Effector memory CD4-positive, alpha-beta T cell (primary cell): ENCODE data around the gene EPB41L4A.

ENCODE experiments used
- DNase-seq, 3 donors: peaks; one replicate each; pipeline ENCODE4 v3.0.0-alpha.2; 2020
- H3K27ac ChIP-seq: 2 replicates; pipeline ENCODE4 v1.7.0; 2013; ENCODE audit warnings: mild to moderate bottlenecking, low read length, moderate library complexity; ENCODE audit not compliant: insufficient read depth, poor library complexity, severe bottlenecking
- H3K27me3 ChIP-seq: replicated peaks from 2 replicates; pipeline ENCODE4 v1.7.0; 2013; ENCODE audit warnings: mild to moderate bottlenecking, low read length; ENCODE audit not compliant: insufficient read depth, control insufficient read depth, poor library complexity, severe bottlenecking
- H3K36me3 ChIP-seq: 2 replicates; pipeline ENCODE4 v1.7.0; 2013; ENCODE audit warnings: mild to moderate bottlenecking, low read length, moderate library complexity; ENCODE audit not compliant: control insufficient read depth, insufficient read depth
- H3K4me1 ChIP-seq: 2 replicates; pipeline ENCODE4 v1.7.0; 2013; ENCODE audit warnings: low read length, mild to moderate bottlenecking; ENCODE audit not compliant: control insufficient read depth, insufficient read depth, poor library complexity, severe bottlenecking
- H3K4me3 ChIP-seq: 2 replicates; pipeline ENCODE4 v1.7.0; 2013; ENCODE audit warnings: low read length, low read depth, mild to moderate bottlenecking; ENCODE audit not compliant: insufficient read depth, poor library complexity, severe bottlenecking
- H3K9me3 ChIP-seq: 2 replicates; pipeline ENCODE4 v1.7.0; 2013; ENCODE audit warnings: mild to moderate bottlenecking, low read length, moderate library complexity; ENCODE audit not compliant: control insufficient read depth

EPB41L4A gene

DNA sequence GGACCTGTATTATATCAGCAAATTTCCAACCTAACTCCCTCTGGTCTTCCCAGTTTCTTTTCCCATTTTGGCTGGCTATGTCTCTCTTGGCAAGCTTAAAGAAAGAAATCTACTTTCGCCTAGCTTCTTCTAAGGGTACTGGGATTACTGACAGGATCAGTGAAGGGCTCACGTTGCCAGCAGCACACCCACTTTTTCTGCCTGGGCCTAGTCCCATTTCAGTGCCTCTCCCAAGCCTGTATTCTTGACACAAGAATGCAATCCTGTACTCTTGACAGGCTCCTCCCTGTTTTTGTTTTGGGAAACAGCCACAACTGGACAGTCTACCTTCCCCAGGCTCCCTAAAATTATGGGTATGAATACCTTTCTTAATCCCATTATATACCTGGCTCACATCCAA is 170.5 kb downstream of the EPB41L4A start:
- no peaks in the 10 kb centered on the region for H3K36me3 ChIP-seq
- H3K4me1 ChIP-seq: no peaks in the 10 kb centered on the region
- no peak for DNase-seq
- no peak overlapping the region for H3K4me3 ChIP-seq
- H3K27me3 ChIP-seq: no peaks in the 10 kb centered on the region
- H3K9me3 ChIP-seq: no peaks in the 10 kb centered on the region
- H3K27ac ChIP-seq: no peak overlapping the region

DNA sequence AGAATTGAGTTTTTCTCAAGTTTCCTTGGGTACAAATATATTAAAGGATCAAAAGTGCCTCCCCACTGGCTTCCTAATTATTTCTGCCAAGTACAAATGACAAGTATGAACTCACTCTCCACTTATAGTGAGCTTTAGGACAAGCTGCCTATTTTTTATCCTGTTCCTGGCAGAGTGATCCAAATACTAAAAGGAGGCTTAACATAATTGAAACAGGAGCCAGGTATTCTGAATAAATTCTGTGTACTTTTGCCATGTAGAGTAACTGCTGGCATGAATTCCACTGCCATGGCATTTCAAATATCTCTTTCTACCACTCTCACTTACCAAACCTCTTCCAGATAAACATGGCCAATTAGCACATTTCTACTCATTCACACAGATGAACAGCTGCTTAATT is 171.1 kb downstream of the EPB41L4A start:
- Histone ChIP-seq H3K27ac (no peak overlapping the region), H3K4me3 (no peak overlapping the region), H3K36me3 (no peaks in the 10 kb centered on the region), H3K9me3 (no peaks in the 10 kb centered on the region), H3K4me1 (no peaks in the 10 kb centered on the region), H3K27me3 (no peaks in the 10 kb centered on the region)
- DNase-seq: no peak

DNA sequence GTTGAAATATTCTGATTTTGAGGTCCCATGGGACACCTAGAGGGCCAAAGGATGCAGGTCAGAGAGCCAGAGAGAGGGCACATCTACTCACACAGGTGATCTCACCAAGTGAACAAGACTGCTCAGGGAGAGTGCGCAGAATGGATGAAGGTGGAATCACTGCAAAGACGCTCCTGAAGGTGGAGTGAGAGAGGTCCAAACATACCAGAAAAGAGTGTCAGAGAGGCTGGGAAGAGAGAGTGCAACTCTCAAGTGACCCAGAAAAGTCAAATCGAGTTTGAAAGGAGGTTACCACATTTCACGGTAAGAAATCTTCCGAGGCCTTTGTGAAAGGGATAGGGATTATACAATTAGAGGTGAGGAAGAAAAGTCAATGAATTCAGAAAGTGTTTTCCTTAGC is 173.4 kb downstream of the EPB41L4A start:
- Histone ChIP-seq H3K9me3 (no peaks in the 10 kb centered on the region), H3K36me3 (no peaks in the 10 kb centered on the region), H3K4me1 (no peaks in the 10 kb centered on the region)

DNA sequence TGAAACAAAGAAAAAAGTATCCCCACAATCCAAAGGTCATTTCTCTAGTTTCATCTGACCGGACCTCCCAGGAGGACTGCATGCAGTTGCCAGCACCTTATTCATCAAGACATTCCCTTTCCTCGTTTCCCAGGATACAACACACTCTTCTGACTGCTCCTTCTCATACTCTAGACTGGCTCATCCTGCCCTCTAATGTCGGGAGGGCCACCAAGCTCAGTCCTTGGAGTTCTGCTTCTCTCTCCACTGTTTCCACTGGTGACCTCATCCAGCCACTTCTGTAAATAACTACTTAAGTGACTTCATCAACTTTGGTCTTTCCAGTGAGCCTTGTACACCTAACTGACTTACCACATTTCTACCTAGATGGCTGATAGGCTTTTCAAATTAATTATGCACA is 179.1 kb downstream of the EPB41L4A start:
- Histone ChIP-seq H3K27ac (no peak overlapping the region), H3K9me3 (no peaks in the 10 kb centered on the region), H3K27me3 (no peaks in the 10 kb centered on the region), H3K4me1 (no peaks in the 10 kb centered on the region), H3K4me3 (no peak overlapping the region), H3K36me3 (no peaks in the 10 kb centered on the region)
- no peak for DNase-seq

More for the DNA sequence above, 173.4 kb downstream of the EPB41L4A start:
- no peak for DNase-seq
- H3K27ac ChIP-seq: no peak overlapping the region
- no peak overlapping the region for H3K4me3 ChIP-seq
- no peaks in the 10 kb centered on the region for H3K27me3 ChIP-seq

DNA sequence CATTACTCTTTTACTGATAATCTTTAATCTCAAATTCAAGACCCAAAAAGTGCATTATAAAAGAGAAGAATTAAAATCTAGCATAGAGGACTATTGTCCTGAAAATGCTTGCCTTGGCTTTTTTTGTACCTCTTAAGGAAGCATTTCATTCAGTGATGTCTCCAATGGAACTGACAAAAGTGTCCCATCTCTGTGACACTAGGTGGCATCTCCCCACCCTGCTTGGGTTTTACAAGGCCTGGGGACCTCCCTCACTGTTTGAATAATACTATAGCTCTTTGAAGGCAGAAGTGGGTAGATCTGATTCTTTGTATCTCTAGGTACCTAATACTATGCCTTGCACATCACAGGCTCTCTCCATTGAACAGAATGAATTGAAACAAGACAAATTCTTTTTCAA is 180.6 kb downstream of the EPB41L4A start:
- Histone ChIP-seq H3K9me3 (no peaks in the 10 kb centered on the region), H3K4me3 (no peak overlapping the region), H3K27me3 (no peaks in the 10 kb centered on the region), H3K4me1 (no peaks in the 10 kb centered on the region), H3K27ac (no peak overlapping the region), H3K36me3 (no peaks in the 10 kb centered on the region)
- no peak for DNase-seq

DNA sequence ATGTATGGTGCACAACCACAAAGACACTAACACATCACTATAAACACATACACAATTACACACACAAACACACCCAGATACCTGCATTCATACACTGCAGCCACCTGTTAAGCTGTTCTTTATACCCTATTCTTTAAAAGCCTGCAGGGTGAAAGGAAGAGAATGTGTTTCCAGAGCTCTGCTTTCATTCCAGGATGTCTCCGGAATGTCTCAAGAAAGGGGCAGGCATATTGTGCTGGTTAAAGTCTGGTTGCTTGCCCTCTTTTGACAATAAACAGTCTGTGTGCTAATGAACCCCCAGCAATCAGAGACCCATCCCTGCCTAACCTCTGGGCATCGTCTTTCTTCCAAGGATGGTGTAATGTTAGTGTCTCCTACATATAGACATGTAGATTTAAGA is 181.6 kb downstream of the EPB41L4A start:
- Histone ChIP-seq H3K4me1 (no peaks in the 10 kb centered on the region), H3K27me3 (no peaks in the 10 kb centered on the region), H3K9me3 (no peaks in the 10 kb centered on the region), H3K27ac (no peak overlapping the region), H3K4me3 (no peak overlapping the region), H3K36me3 (no peaks in the 10 kb centered on the region)
- DNase-seq: no peak

DNA sequence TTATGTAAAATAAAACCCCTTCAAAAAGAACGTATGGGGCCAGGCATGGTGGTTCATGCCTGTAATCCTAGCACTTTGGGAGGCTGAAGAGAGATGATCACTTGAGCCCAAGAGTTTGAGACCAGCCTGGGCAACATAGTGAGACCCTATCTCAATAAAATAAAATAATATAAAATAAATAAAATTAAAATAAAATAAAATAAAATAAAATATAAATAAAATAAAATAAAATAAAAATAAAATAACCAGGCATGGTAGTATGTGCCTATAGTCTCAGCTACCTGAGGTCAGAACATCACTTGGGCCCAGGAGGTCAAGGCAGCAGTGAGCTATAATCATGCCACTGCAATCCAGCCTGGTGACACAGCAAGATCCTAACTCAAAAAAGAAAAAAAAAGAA is 185.1 kb downstream of the EPB41L4A start:
- no peak for DNase-seq
- Histone ChIP-seq H3K27me3 (no peaks in the 10 kb centered on the region), H3K36me3 (no peaks in the 10 kb centered on the region), H3K9me3 (no peaks in the 10 kb centered on the region), H3K4me1 (no peaks in the 10 kb centered on the region), H3K27ac (no peak overlapping the region), H3K4me3 (no peak overlapping the region)

DNA sequence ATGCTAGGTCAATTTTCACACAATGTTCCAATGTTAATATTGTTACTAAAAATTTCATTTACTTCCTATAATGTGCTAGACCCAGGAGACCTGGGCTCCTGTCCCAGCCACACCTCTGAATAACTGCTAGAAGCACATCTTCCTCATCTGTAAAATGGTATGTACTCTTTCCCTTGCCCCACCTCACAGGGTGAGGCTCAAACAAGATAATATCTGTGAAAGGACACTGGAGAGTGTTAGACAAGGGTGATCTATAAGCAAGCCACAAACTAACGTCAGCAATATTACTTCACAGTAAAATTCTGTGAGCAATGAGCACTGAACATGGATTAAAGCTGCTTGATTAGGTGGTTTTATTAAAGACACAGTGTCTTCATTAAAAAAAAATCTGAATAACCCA is 186.4 kb downstream of the EPB41L4A start:
- H3K4me3 ChIP-seq: no peak overlapping the region
- no peak overlapping the region for H3K27ac ChIP-seq

DNA sequence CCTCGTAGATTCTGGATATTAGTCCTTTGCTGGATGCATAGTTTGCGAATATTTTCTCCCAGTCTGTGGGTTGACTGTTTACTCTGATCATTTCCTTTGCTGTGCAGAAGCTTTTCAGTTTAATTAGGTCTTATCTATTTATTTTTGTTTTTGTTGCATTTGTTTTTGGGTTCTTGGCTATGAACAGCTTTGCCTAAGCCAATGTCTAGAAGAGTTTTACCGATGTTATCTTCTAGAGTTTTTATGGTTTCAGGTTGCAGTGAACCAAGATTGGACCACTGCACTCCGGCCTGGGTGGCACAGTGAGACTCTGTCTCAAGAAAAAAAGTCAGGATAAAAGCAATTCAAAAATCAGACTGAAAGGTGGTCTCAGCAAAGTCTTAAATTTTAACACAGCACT is 188.5 kb downstream of the EPB41L4A start:
- H3K4me3 ChIP-seq: no peak overlapping the region
- DNase-seq: no peak
- H3K4me1 ChIP-seq: no peaks in the 10 kb centered on the region
- no peak overlapping the region for H3K27ac ChIP-seq
- no peaks in the 10 kb centered on the region for H3K27me3 ChIP-seq
- H3K9me3 ChIP-seq: no peaks in the 10 kb centered on the region
- no peaks in the 10 kb centered on the region for H3K36me3 ChIP-seq

More for the DNA sequence above, 186.4 kb downstream of the EPB41L4A start:
- Histone ChIP-seq H3K27me3 (no peaks in the 10 kb centered on the region), H3K4me1 (no peaks in the 10 kb centered on the region), H3K36me3 (no peaks in the 10 kb centered on the region), H3K9me3 (no peaks in the 10 kb centered on the region)
- DNase-seq: no peak

DNA sequence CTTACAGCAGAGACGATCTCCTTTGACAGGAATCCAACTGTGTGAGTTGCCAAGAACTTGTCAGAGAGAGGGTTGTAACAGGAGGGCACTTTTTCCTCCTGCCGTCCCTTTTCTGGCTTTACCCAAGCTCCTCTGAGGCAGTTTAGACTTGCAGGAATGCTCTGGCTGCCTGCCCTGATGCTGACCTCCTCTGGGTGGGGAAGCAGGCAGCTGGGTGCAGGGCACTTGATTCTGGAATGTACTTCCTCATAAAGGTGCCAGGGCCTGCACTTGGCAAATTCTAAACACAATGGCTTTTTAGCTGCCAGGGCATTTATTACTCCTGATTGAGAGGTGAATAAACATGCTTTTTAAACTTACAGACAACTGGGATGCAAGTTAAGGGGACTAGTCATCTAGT is 190.4 kb downstream of the EPB41L4A start:
- no peaks in the 10 kb centered on the region for H3K36me3 ChIP-seq
- no peak overlapping the region for H3K4me3 ChIP-seq
- no peak for DNase-seq
- no peak overlapping the region for H3K27ac ChIP-seq
- no peaks in the 10 kb centered on the region for H3K9me3 ChIP-seq
- H3K27me3 ChIP-seq: no peaks in the 10 kb centered on the region
- no peaks in the 10 kb centered on the region for H3K4me1 ChIP-seq
